ENCODE data around the gene KIF9.
"Not testable (repeated sequence)": the region's sequence is repeated elsewhere in the genome, so short reads cannot be mapped to it uniquely, and the experiment has no call there.

The KIF9 gene

GRCh38 chr3:47260605-47261004 lies 22.0 kb downstream of the KIF9 start:
- Histone ChIP-seq H4K20me1 (ENCODE audit: insufficient read depth, low read length) (no peaks in the 10 kb centered on the region), H2AFZ (ENCODE audit: low read depth, low read length) (no peak overlapping the region), H3K9me3 (ENCODE audit: insufficient read depth, low read length) (no peaks in the 10 kb centered on the region), H3K4me3 (ENCODE audit: low read length) (no peak overlapping the region), H3K79me2 (ENCODE audit: low read length) (no peaks in the 10 kb centered on the region), H3K9ac (ENCODE audit: low read length) (no peak overlapping the region), H3K4me1 (ENCODE audit: low read length) (no peaks in the 10 kb centered on the region), H3K27me3 (ENCODE audit: low read depth, low read length) (no peaks in the 10 kb centered on the region), H3K36me3 (replicated peaks; ENCODE audit: low read depth, low read length) (no peaks in the 10 kb centered on the region), H3K27ac (ENCODE audit: low read length) (no peak overlapping the region), H3K4me2 (ENCODE audit: low read length) (no peak overlapping the region)
- no peak for TF ChIP-seq CTCF (IDR thresholded peaks at IDR 0.05; ENCODE audit: low read depth, low read length)
- no peak for TF ChIP-seq EZH2phosphoT487 (IDR thresholded peaks at IDR 0.05; ENCODE audit: low read depth)

- no peaks in the 10 kb centered on the region for H3K27me3 ChIP-seq (ENCODE audit: low read depth, low read length)
- H3K27ac ChIP-seq (ENCODE audit: low read length): no peak overlapping the region
- H3K4me1 ChIP-seq (ENCODE audit: low read length): no peaks in the 10 kb centered on the region
- no peak overlapping the region for H3K4me3 ChIP-seq (ENCODE audit: low read length)
- no peaks in the 10 kb centered on the region for H3K9me3 ChIP-seq (ENCODE audit: insufficient read depth, low read length)
- H3K9ac ChIP-seq (ENCODE audit: low read length): no peak overlapping the region
- H3K4me2 ChIP-seq (ENCODE audit: low read length): no peak overlapping the region
- no peaks in the 10 kb centered on the region for H3K36me3 ChIP-seq (replicated peaks; ENCODE audit: low read depth, low read length)
- no peaks in the 10 kb centered on the region for H4K20me1 ChIP-seq (ENCODE audit: insufficient read depth, low read length)
- no peaks in the 10 kb centered on the region for H3K79me2 ChIP-seq (ENCODE audit: low read length)
- no peak overlapping the region for H2AFZ ChIP-seq (ENCODE audit: low read depth, low read length)
- TF ChIP-seq EZH2phosphoT487 (IDR thresholded peaks at IDR 0.05; ENCODE audit: low read depth) (no peak), CTCF (IDR thresholded peaks at IDR 0.05; ENCODE audit: low read depth, low read length) (no peak)
Observed at GRCh38 chr3:47259114-47259513, 23.5 kb downstream of the KIF9 start.

GRCh38 chr3:47256331-47256730 lies 26.3 kb downstream of the KIF9 start:
- H3K4me1 ChIP-seq (ENCODE audit: low read length); H2AFZ ChIP-seq (ENCODE audit: low read depth, low read length); H3K4me3 ChIP-seq (ENCODE audit: low read length); H3K4me2 ChIP-seq (ENCODE audit: low read length); H3K9me3 ChIP-seq (ENCODE audit: insufficient read depth, low read length); H4K20me1 ChIP-seq (ENCODE audit: insufficient read depth, low read length); H3K27ac ChIP-seq (ENCODE audit: low read length); H3K36me3 ChIP-seq (replicated peaks; ENCODE audit: low read depth, low read length); H3K79me2 ChIP-seq (ENCODE audit: low read length); H3K27me3 ChIP-seq (ENCODE audit: low read depth, low read length); H3K9ac ChIP-seq (ENCODE audit: low read length): not testable (repeated sequence)

- Histone ChIP-seq H3K36me3 (replicated peaks; ENCODE audit: low read depth, low read length) (no peaks in the 10 kb centered on the region), H3K79me2 (ENCODE audit: low read length) (no peaks in the 10 kb centered on the region), H2AFZ (ENCODE audit: low read depth, low read length) (no peak overlapping the region), H3K4me3 (ENCODE audit: low read length) (no peak overlapping the region), H3K9ac (ENCODE audit: low read length) (no peak overlapping the region), H4K20me1 (ENCODE audit: insufficient read depth, low read length) (no peaks in the 10 kb centered on the region), H3K4me2 (ENCODE audit: low read length) (no peak overlapping the region), H3K4me1 (ENCODE audit: low read length) (no peaks in the 10 kb centered on the region), H3K27ac (ENCODE audit: low read length) (no peak overlapping the region), H3K9me3 (ENCODE audit: insufficient read depth, low read length) (no peaks in the 10 kb centered on the region), H3K27me3 (ENCODE audit: low read depth, low read length) (no peaks in the 10 kb centered on the region)
- no peak for TF ChIP-seq CTCF (IDR thresholded peaks at IDR 0.05; ENCODE audit: low read depth, low read length)
- no peak for TF ChIP-seq EZH2phosphoT487 (IDR thresholded peaks at IDR 0.05; ENCODE audit: low read depth)
Observed at GRCh38 chr3:47251689-47252088, 30.9 kb downstream of the KIF9 start.

GRCh38 chr3:47251085-47251484 lies 31.5 kb downstream of the KIF9 start:
- H3K9ac ChIP-seq (ENCODE audit: low read length); H2AFZ ChIP-seq (ENCODE audit: low read depth, low read length); H3K4me2 ChIP-seq (ENCODE audit: low read length); H3K27me3 ChIP-seq (ENCODE audit: low read depth, low read length); H3K79me2 ChIP-seq (ENCODE audit: low read length); H4K20me1 ChIP-seq (ENCODE audit: insufficient read depth, low read length); H3K9me3 ChIP-seq (ENCODE audit: insufficient read depth, low read length); H3K4me1 ChIP-seq (ENCODE audit: low read length); H3K4me3 ChIP-seq (ENCODE audit: low read length); H3K36me3 ChIP-seq (replicated peaks; ENCODE audit: low read depth, low read length); H3K27ac ChIP-seq (ENCODE audit: low read length): not testable (repeated sequence)

Measured in OCI-LY3 (cell line).